ENCODE measurements around the gene DEF6.
"Not testable (repeated sequence)": the region's sequence is repeated elsewhere in the genome, so short reads cannot be mapped to it uniquely, and the experiment has no call there.

Gene DEF6

DNA sequence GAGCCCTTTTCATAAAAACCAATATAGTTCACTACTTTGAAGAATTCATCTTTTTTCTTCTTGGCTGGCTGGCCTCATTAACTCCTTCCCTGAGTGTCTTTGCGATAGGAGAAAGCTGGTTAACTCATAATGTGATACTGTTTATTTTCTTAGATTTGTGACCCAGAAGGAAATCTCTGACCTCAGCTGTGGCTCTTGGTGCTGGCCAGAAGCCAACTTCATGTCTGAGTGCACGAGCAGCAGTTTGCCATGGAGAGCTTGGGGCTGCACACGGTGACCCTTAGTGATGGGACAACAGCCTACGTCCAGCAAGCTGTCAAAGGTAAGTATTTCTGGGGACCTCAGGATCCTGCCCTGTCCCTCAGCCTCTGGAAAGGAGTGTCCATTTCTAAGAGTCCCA is 16.7 kb upstream of the DEF6 start:
- no peak for DNase-seq (ENCODE audit: low spot score)

DNA sequence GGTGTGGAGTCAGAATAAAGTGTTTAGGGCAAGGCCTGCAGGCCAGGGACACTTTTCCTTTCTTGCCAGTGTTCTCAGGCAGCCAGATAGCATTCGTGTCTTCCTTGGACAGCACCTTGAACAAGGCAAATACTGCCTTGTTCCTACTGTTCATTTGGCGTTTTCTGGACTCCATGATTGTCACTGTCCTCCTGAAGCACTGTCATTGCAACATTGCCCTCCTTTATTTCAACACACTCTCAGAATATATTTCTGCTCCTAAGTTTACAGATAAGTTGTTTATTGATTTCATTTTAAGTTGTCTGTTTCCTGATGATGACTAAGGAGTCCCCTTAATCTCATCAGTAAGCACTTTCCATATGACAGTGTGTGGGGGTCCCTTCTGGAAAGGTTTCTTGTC is 15.1 kb upstream of the DEF6 start:
- DNase-seq (ENCODE audit: low spot score) = no peak

DNA sequence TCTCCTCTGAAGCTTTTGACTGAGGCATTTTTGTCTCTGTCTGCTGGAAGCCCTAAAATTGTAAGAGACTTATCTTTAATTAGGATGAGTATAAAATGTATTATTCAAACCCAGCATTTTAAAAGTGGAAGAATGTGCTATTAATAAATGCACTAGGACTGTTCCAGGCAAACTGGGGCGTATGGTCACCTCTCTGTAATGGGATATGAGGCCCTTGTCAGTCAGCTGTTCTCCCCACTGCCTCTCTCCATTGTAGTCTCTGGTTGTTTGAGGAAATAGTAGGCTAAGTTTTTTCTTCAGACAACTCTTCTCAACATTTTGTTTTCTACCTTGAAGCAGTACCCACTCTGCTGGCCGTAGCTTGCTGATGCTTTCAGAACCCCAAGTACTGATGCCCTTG is 14.3 kb upstream of the DEF6 start:
- no peak for DNase-seq (ENCODE audit: low spot score)

DNA sequence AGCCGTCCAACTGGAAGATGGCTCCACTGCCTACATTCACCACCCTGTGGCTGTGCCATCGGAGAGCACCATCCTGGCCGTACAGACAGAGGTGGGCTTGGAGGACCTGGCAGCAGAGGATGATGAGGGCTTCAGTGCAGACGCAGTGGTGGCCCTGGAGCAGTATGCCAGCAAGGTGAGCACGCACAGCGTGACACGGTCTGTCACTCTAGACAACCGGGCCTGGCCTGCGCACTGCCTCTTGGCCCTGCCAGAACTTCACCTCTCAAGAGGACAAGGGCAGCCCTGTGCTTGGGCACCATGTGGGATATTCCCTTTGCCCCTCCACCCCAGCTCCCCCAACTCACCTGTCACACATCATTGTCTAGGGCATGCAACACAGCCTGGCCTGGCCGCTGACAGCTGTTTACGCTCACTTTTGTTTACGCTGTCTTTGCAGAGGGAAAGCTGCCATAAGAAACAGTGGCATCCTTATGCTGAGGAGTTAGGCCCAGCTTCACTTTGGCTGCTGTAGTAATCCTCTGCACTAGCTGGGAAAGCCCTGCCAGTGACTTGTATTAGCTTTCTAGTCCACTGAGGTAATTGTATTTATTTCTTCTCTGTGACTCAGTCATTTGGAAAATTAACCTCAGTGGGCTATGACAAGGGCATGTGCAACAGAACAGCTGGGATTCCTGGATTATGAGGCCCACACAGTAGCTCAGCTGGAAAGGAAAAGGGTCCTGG is 9.8 kb upstream of the DEF6 start:
- DNase-seq (ENCODE audit: low spot score) = no peak

DNA sequence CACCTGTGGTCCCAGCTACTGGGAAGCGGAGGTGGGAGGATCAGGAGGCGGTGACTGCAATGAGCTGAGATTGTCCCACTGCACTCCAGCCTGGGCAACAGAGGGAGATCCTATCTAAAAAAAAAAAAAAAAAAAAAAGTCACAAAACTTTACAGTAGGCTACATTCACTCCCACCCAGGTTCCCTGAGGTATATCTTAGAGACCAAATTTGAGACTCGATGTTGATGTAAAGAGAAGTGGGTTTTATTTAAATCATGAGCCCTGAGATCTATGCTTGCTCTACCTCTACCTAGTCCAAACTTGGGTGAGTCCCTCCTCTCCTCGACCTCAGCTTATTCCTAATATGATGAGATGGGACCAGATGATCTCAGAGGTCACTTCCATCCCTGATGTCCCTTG is 8.8 kb upstream of the DEF6 start:
- DNase-seq (ENCODE audit: low spot score) = no peak

DNA sequence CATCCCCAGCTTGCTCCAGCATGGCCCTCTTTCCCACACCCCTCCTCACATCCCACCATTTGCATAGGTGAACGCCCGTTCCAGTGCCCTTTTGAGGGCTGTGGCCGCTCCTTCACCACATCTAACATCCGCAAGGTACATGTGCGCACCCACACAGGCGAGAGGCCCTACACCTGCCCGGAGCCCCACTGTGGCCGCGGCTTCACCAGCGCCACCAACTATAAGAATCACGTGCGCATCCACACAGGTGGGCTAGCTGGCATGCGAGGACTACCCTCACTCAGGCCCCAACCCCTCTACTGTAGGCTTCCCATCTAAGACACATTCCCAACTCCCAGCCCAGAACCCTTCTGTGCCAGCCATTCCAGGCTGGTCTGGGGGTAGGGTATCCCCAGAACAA is 6.1 kb upstream of the DEF6 start:
- DNase-seq (ENCODE audit: low spot score) = no peak

DNA sequence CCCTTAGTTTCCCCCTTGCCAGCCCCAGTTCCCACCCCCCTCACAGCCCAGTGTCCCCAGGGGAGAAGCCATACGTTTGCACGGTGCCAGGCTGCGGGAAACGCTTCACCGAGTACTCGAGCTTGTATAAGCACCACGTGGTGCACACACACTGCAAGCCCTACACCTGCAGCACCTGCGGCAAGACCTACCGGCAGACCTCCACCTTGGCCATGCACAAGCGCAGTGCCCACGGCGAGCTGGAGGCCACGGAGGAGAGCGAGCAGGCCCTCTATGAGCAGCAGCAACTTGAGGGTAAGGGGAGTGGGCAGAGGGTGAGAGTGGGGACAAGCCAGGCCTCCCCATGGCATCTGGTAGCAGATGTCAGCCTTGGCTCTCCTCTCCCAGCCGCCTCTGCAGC is 5.1 kb upstream of the DEF6 start:
- no peak for DNase-seq (ENCODE audit: low spot score)

DNA sequence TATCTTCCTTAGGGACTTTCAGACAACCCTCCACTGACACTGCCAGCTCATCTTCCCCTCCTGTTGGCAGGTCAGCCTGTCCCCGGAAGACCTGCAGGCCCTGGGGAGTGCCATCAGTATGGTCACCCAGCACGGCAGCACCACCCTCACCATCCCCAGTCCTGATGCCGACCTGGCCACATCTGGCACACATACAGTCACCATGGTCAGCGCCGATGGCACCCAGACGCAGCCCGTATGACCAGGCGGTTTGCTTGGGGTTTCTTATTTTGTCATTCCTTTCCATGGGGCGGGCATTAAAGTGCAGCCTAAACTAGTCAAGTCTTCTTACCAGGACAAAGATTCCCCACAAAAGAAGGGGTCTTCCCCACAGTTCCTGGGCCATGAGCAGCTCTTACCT is 3.9 kb upstream of the DEF6 start:
- no peak for DNase-seq (ENCODE audit: low spot score)

DNA sequence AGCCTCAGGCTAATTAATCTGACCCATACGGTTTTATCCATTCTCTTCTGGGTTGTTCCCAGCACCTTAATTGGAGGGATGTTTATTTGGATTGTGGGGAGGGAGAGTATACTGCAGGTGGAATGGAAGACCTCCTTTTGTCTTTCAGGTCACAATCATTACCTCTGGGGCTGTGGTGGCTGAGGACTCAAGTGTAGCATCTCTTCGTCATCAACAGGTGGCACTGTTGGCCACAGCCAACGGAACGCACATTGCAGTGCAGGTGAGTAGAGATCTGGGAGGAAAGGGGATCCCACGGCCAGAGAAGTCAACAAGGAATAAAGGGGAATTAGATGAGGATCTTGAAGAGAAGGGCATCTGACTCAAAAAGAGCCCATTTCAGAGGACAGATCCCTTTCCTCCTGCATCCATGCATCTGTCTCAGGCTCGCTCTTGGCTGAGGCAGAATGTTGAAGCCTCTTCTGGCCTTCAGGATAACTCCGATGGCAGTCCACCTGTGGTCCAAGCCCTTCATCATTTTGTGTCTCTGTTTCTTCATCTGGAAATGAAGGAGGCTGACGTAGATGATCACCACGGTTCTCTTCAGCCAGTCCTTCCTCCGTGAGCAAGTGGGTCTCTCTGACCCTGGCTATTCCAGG is 3.2 kb upstream of the DEF6 start:
- peak; percentile 63 for DNase-seq (ENCODE audit: low spot score)

DNA sequence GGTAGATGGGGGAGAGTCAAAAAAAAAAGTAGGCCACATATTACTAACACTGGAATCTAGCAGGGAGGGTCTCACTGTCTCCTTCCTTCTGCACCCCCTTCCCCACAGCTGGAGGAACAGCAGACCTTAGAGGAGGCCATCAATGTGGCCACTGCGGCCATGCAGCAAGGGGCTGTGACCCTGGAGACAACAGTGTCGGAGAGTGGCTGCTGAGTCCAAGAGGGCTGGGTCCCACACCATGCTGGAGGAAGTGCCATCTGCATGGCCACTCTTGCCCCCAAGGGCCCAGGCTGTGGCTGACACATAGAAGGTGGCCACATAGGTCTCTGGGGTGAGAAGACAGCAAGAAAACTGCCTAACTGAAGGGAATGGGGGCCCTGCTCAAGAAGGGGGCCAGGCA is 2.6 kb upstream of the DEF6 start:
- DNase-seq (ENCODE audit: low spot score) = no peak

DNA sequence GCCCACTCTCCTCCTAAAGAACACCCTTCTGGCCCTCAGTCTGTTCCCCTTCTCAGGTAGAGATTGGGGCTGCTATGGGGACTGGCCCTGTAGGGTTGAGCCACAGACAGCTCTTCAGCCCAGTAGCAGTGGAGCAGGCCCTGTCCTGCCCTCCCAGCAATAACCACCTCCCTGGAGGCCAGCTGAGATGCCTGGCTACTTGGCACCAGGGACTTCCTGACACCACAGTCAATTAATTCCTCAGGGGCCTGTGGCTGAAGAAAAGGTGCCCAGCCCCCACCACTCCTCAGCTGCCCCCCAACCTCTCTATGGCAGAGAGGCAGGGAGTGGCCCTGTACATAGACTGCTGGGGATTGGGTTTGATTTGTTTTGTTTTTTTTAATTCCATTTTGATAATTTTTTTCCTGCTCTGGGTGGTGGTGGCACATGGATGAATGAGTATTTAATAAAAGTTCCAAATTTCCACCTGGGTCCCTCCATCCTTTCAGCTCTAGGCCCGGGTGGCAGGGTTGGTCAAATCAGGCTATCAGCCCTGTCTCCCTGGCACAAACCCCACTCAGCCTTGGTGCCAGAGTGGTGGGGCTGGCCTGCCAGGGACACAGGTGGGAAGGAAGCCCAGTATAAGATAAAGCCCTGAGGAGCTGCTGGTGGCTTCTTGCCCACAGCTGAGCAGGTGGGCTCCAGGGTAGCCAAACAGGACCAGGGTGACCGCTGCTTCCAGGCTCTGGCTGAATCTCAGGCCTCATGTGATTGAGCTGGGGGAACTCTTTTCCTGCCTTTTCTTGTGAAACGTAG is 1.9 kb upstream of the DEF6 start:
- DNase-seq (ENCODE audit: low spot score) = no peak

DNA sequence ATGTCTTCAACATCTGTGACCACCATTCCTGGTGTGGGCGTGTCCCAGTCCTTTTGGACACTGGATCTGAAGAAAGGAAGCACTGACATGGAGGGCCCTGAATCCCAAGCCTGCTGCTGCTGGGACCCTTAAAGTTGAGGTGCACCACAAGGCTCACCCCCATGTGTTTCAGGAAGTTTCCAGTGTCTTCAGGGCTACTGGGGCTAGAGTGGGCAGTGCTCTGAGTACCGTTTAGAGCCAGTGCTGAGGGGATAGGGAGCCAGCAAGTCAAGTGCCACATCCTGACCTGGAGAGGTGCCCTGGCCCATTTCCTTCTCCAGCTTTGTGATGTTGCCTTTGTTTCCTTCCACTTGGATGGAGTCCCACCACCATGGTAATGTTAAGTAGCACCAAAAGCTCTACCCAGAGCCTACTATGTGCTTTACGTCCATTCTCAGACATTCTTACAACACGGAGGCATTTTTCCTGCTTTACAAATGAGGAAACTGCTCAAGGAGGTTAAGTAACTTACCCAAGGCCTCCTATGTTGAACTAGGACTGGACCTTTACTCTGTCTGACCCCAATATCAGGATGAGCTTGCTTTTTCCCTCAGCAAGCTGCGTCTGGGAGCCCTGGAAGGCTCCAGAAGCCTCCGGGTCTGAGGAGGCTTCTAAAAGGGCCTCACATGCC is 552 bp upstream of the DEF6 start:
- DNase-seq (ENCODE audit: low spot score) = no peak

DNA sequence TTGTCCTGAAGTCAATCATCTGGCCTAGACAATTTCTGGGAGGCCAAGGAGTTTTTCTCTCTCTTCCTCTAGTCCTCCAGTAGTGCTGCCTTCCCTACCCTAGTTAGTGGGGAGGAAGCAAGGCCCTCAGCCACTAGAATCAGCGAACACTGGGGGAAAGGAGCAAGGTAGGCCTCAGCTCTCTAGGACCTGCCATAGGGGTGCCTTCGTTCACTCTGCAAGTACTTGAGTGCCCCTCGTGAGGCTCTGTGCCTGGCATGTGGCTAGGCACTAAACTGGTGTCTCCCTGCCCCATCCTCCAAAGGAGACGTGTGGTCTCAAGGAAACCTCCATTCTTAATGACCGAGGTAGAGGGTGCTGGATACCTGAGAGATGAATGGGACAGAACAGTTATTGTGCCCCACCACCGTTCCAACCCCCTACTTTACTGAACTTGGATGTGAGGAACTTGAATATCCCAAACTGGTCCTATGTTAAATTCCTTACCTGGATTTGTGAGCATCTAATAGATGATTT is 1.1 kb downstream of the DEF6 start:
- peak; percentile 31 for DNase-seq (ENCODE audit: low spot score)

DNA sequence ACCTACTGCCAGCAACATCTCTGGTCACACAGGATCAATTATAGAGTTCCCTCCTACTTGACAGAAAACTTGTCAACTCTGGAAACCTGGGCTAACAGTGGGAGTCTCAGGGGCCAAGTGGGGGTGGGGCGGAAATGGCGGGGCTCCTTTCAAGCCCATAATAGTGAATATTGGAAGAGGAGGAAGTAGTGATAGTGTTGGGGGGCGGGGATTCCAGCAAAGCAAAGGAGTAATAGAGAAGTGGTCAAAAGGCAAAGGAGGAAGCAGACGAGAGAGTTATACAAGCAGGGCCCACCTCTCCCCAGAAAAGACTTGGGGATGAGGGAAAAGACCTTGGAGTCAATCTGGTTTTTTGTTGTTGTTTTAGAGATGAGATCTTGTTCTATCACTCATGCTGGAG is 2.1 kb downstream of the DEF6 start:
- DNase-seq (ENCODE audit: low spot score) = peak; percentile 25

DNA sequence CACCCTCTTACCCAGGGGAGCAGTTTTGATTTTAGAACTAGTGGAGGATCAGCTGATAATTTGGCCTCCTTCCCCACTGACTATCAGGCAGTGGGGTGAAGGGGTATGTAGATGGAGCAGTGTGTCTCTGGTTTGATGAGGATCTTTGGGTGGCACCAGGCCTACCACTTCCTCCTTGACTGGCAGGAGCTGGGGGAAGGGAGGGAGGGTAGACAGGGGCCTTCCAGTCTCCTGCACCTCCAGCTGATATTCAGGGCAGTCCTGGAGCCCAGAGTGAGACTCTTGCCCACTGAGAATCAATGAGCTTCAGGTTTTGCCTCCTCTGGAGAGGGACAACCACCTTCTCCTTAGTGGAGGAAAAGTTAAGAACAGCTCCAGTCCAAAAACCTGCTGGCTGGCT is 3.2 kb downstream of the DEF6 start:
- DNase-seq (ENCODE audit: low spot score) = peak; percentile 67

DNA sequence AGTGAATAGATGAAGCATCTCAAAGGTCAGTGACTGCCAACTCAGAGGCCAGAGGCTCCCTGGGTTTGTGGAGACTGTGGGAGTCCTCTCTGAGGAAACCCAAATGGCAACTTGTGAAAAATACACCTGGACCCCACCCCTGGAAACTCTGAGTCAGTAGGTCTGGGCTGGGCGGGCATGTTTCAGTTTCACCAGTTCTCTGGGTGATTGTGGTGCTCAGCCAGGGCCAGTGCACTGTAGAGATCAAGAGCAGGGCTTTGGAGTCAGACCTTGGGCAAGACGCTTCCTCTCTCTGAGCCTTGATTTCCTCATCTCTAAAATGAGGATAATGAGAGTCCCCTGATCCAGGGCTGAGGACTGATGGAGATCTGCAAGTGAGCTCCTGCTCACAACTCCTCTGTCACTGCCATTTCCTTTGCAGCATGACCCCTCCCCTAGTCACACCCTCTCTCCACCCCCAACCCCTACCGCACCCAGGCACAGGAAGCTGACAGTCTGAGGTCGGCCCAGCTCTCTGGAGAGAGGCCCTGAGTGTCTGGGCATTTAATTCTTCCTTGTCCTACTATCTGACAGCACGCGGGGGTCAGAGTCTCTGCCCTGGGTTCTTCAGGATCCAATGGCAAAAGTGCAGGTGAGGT is 5.1 kb downstream of the DEF6 start:
- peak; percentile 91 for DNase-seq (ENCODE audit: low spot score)

DNA sequence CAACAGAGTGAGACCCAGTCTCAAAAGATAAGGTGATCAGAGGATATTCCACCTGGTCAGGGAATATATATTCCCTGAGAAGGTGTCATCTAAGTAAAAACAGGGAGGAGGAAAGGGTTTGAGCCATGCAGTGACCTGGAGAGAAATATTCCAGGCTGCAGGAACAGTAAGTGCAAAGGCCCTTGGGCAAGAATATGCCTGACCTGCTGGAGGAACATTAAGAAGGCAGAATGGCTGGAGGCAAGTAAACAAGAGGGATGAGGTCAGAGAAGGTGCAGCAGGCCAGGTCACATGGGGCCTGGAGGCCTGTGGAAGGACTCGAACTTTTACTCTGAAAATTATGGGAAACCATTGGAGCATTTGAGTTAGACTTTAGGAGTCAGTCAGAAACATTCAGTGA is 6.7 kb downstream of the DEF6 start:
- DNase-seq (ENCODE audit: low spot score) = no peak

DNA sequence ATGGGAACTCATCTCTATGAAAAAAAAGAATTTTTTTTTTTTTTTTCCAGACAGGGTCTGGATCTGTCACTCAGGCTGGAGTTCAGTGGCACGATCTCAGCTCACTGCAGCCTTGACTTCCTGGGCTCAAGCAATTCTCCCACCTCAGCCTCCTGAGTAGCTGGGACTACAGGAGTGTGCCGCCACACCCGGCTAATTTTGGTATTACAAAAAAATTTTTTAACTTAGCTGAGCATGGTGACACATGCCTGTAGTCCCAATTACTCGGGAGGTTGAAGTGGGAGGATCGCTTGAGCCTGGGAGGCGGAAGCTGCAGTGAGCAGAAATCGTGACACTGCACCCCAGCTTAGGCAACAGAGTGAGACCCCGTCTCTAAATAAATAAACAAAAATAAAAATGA is 7.5 kb downstream of the DEF6 start:
- peak; percentile 46 for DNase-seq (ENCODE audit: low spot score)

DNA sequence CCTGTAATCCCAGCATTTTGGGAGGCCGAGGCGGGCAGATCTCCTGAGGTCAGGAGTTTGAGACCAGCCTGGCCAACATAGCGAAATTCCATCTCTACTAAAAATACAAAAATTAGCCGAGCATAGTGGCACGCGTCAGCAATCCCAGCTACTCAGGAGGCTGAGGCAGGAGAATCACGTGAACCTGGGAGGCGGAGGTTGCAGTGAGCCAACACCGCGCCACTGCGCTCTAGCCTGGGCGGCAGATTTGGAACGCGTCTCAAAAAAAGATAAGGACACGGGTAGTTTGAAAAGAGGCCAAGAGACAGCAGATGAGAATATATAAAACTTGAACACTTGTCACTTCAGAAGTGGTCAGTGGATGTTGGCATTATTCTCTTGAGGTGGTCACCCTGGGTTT is 9.5 kb downstream of the DEF6 start:
- DNase-seq (ENCODE audit: low spot score) = not testable (repeated sequence)

DNA sequence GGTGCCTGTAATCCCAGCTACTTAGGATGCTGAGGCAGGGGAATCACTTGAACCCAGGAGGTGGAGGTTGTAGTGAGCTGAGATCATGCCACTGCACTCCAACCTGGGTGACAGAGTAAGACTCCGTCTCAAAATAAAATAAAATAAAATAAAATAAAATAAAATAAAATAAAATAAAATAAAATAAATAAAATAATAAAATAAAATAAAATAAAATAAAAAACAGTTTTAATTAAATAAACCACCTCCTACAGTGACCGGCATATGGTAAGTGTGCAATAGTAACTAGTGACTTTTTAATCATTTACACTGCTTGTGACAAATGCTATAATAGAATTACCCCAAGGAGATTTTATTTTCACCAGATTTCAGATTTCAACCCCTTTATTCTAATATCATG is 10.9 kb downstream of the DEF6 start:
- DNase-seq (ENCODE audit: low spot score) = not testable (repeated sequence)

DNA sequence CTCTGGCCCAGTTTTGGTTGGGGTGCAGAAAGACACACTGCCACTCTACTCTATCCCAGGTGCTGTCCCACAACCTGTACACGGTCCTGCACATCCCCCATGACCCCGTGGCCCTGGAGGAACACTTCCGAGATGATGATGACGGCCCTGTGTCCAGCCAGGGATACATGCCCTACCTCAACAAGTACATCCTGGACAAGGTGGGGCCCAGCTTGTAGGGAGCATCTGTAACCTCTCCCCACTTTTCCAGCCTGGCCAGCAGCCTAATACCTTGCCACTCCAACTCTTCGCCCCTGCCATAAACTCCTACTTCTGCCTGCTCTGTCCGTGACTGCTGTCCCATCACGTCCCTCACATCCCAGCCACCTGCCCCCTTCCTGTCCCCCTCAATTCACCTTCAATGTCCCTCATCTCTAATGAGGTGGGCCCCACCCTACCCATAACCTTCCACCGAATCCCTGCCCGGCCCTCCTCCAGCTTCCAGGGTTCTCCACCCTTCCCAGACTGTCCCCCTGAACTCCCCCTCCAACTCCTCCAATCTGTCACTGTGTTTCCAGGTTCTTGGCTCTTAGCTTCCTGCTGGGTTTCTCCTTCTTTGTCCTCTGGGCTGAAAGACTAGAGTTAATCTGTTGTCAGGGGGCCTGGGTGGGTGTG is 12.1 kb downstream of the DEF6 start:
- no peak for DNase-seq (ENCODE audit: low spot score)

Measured in CD4-positive, alpha-beta T cell treated with Interleukin-15 for 4 hours (primary cell).